IMR-90 (cell line): ENCODE measurements around the gene H1-8. TPM values are rescaled to one million over a fixed set of nuclear protein-coding genes. Genes with fewer than 3 reads are reported as not detected.
A peak's percentile ranks its signal among the peaks of the same experiment; 100 is the strongest.

Experiments
- ATAC-seq: fragments of 200-7000 bp; cut with Tn5 transposase; 2 replicates; pipeline ENCODE4 v1.9.1; 2020; ENCODE audit warnings: low read depth, mild to moderate bottlenecking, moderate library complexity
- BruUV-seq: library from RNA; stranded (reverse); fragments of 400-500 nt; replicated peaks from 2 replicates; lab custom pipeline; 2021; lab: Mats Ljungman, UMichigan
- CTCF ChIA-PET: fragments of 300-600 bp; formaldehyde crosslinking; extraction: SDS; loops from one replicate; lab custom pipeline; 2021; ENCODE audit warnings: antibody characterized with exemption; lab: Yijun Ruan, JAX
- POLR2A ChIA-PET: fragments of 300-600 bp; sonication (Branson Sonifier 250); formaldehyde crosslinking; loops from one replicate; lab custom pipeline; 2022; ENCODE audit warnings: antibody characterized with exemption; ENCODE audit not compliant: unreplicated experiment; lab: Charles Lee
- DNase-seq: peaks from one replicate; pipeline ENCODE4 v3.0.0; 2013
- H2AFZ ChIP-seq: replicated peaks from 2 replicates; pipeline ENCODE3; 2013; ENCODE audit warnings: low read length, mild to moderate bottlenecking; ENCODE audit not compliant: poor library complexity
- H2AK5ac ChIP-seq: 2 replicates; pipeline ENCODE4 v1.6.1; 2013; ENCODE audit warnings: low read depth, low read length, inconsistent platforms
- H2AK9ac ChIP-seq: replicated peaks from 2 replicates; pipeline ENCODE3; 2013; ENCODE audit warnings: mild to moderate bottlenecking, low read depth, low read length, moderate library complexity; ENCODE audit not compliant: poor library complexity
- H2BK120ac ChIP-seq: 2 replicates; pipeline ENCODE4 v1.6.1; 2013; ENCODE audit warnings: low read depth, low read length, inconsistent platforms
- H2BK15ac ChIP-seq: 3 replicates; pipeline ENCODE4 v1.6.1; 2013; ENCODE audit warnings: low read depth, low read length, inconsistent platforms
- H2BK20ac ChIP-seq: 2 replicates; pipeline ENCODE4 v1.6.1; 2013; ENCODE audit warnings: low read depth, mild to moderate bottlenecking, inconsistent platforms, low read length, moderate library complexity
- H2BK5ac ChIP-seq: 2 replicates; pipeline ENCODE4 v1.6.1; 2013; ENCODE audit warnings: mild to moderate bottlenecking, low read depth, low read length, inconsistent platforms; ENCODE audit not compliant: poor library complexity, severe bottlenecking
- H3K14ac ChIP-seq: replicated peaks from 2 replicates; pipeline ENCODE4 v1.6.1; 2013; ENCODE audit warnings: low read depth, low read length, inconsistent platforms
- H3K18ac ChIP-seq: 2 replicates; pipeline ENCODE4 v1.6.1; 2013; ENCODE audit warnings: low read depth, low read length, control low read depth
- H3K23ac ChIP-seq: 2 replicates; pipeline ENCODE4 v1.6.1; 2013; ENCODE audit warnings: low read depth, low read length, inconsistent platforms
- H3K27ac ChIP-seq: 2 replicates; pipeline ENCODE4 v1.5.1; 2013; ENCODE audit warnings: mild to moderate bottlenecking, control low read depth, low read length; ENCODE audit not compliant: insufficient read depth
- H3K27me3 ChIP-seq: 2 replicates; pipeline ENCODE4 v1.6.1; 2013; ENCODE audit warnings: low read length; ENCODE audit not compliant: control insufficient read depth, insufficient read depth
- H3K36me3 ChIP-seq: 2 replicates; pipeline ENCODE4 v1.6.1; 2013; ENCODE audit warnings: low read length, mixed read lengths; ENCODE audit not compliant: control insufficient read depth, insufficient read depth
- H3K4ac ChIP-seq: 2 replicates; pipeline ENCODE4 v1.6.1; 2013; ENCODE audit warnings: low read depth, low read length, inconsistent platforms
- H3K4me1 ChIP-seq: 2 replicates; pipeline ENCODE4 v1.6.1; 2013; ENCODE audit warnings: low read length, mixed read lengths; ENCODE audit not compliant: control insufficient read depth, insufficient read depth
- H3K4me2 ChIP-seq: 2 replicates; pipeline ENCODE4 v1.6.1; 2013; ENCODE audit warnings: low read depth, mild to moderate bottlenecking, control low read depth, low read length, moderate library complexity
- H3K4me3 ChIP-seq: 2 replicates; pipeline ENCODE4 v1.5.1; 2013; ENCODE audit warnings: low read depth, mild to moderate bottlenecking, control low read depth, low read length, moderate library complexity; ENCODE audit not compliant: insufficient read depth
- H3K56ac ChIP-seq: 2 replicates; pipeline ENCODE4 v1.6.1; 2013; ENCODE audit warnings: low read length, inconsistent platforms; ENCODE audit not compliant: insufficient read depth; ENCODE audit errors: extremely low read depth
- H3K79me1 ChIP-seq, 2 experiments: 2 replicates each; pipeline ENCODE4 v1.6.1; 2013; ENCODE audit warnings: low read length in 2 of 2, inconsistent platforms in 1 of 2, low read depth in 1 of 2
- H3K9ac ChIP-seq: 2 replicates; pipeline ENCODE4 v1.6.1; 2013; ENCODE audit warnings: low read depth, low read length, control low read depth
- H3K9me1 ChIP-seq: 2 replicates; pipeline ENCODE4 v1.6.1; 2013; ENCODE audit warnings: low read length, inconsistent platforms; ENCODE audit not compliant: insufficient read depth
- H3K9me3 ChIP-seq: 2 replicates; pipeline ENCODE4 v1.6.1; 2013; ENCODE audit warnings: low read length; ENCODE audit not compliant: control insufficient read depth, insufficient read depth
- H4K20me1 ChIP-seq: 2 replicates; pipeline ENCODE4 v1.6.1; 2013; ENCODE audit warnings: low read length, inconsistent platforms; ENCODE audit not compliant: insufficient read depth
- H4K5ac ChIP-seq: 2 replicates; pipeline ENCODE4 v1.6.1; 2013; ENCODE audit warnings: mild to moderate bottlenecking, low read depth, low read length, control low read depth
- H4K8ac ChIP-seq, 2 experiments: 2 replicates each; pipeline ENCODE4 v1.6.1; 2013; ENCODE audit warnings: low read depth in 2 of 2, low read length in 2 of 2, control low read depth in 1 of 2, inconsistent platforms in 1 of 2
- H4K91ac ChIP-seq: 2 replicates; pipeline ENCODE4 v1.6.1; 2013; ENCODE audit warnings: low read depth, low read length, inconsistent platforms; ENCODE audit not compliant: insufficient read depth
- MAZ ChIP-seq: IDR thresholded peaks from 2 replicates; pipeline ENCODE4 v1.6.1; 2012; ENCODE audit warnings: low read depth, mild to moderate bottlenecking, low read length, improper control_type of control experiment, moderate library complexity, borderline replicate concordance
- MXI1 ChIP-seq: IDR thresholded peaks from 2 replicates; pipeline ENCODE4 v1.6.1; 2012; ENCODE audit warnings: low read depth, mild to moderate bottlenecking, low read length, moderate library complexity, borderline replicate concordance
- WGBS, 2 experiments: methylation state at CpG; one replicate each; pipeline versions ENCODE4 v1.1.5 to v1.1.7; 2013; ENCODE audit warnings: missing lambda C conversion rate in 2 of 2; ENCODE audit not compliant: insufficient read length in 1 of 2; ENCODE audit errors: extremely low coverage in 2 of 2; 5-methylcytosine and 5-hydroxymethylcytosine counted together
- dilution Hi-C: fragments of 300-500 bp; cut with HindIII; formaldehyde crosslinking; loops from one replicate; pipeline ENCODE4 v1.14.3; 2018; ENCODE audit warnings: low sequenced_read_pairs; ENCODE audit not compliant: unreplicated experiment
- in situ Hi-C: fragments of 300-500 bp; cut with MboI; formaldehyde crosslinking; loops from 3 replicates; pipeline ENCODE4 v1.14.3; 2019; ENCODE audit warnings: low sequenced_read_pairs, inconsistent platforms, mixed read lengths
- intact Hi-C: fragments of 100-400 bp; cut with micrococcal nuclease; formaldehyde crosslinking; loops from 2 replicates; pipeline ENCODE4 v1.10.0; 2022
- polyA plus RNA-seq, 3 experiments: library from polyadenylated mRNA; depleted of rRNA; stranded (reverse); fragments of >200 nt; gene quantifications; 2 replicates each; pipeline ENCODE4 v1.2.3, GENCODE V29; 2012; ENCODE audit warnings: low replicate concordance in 1 of 3
- total RNA-seq: library from RNA; depleted of rRNA; stranded (reverse); fragments of >200 nt; gene quantifications from 2 replicates; pipeline ENCODE4 v1.2.3, GENCODE V29; 2012

The H1-8 gene
- total and polyA plus RNA-seq, 2 of the 4 experiments (the other 2 are of a cell fraction), result not detected

DNA sequence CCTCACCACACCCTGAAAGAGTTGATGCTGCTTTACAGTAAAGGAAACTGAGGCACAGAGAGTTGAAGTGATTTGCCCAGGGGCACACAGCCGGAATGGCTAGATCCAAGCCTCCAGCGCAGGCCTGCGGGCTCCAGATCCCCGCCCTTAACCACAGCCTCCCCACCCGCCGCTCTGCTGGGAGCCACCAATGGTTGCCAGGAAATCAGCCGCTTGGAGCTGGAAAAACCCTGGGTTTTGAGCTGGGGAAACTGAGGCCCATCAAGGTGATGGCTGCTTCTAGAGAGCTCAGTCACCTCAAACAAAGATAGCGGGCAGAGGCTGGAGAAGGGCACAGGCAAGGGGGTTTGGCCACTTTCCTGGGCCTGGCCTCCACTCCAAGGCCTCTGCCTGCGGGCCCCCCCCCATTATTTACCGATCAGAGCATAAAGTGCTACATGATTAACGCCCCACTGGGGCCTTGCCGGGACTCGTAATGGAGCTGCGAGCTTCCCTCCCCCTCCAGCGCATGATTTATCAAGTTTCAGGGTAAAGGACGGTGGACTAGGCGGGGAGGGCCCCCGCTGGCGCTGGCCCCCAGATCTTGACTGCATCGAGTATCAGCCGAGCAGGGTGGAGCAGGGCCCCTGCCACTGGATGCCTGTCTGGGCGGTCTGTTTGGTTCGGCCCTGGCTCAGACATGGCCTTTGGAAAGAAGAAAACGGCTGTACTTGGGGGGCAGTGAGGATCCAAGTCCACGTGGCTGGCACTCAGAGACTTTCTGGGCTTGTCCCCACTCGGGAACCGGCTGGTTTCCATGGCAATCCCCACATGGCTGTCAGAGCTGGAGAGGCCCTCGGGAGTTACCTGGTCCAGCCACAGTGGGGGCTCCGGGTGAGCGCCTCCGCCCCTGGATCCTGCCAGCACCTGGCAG is 54.4 kb downstream of the H1-8 start:
- ATAC-seq (peak; percentile 13), DNase-seq (peak; percentile 36)
- Histone ChIP-seq H3K9me1 (peaks cover 29% of the 10 kb centered on the region), H4K8ac (peak overlapping the region; percentile 65 to 99), H2AK9ac (peak overlapping the region; percentile 97), H4K91ac (peak overlapping the region; percentile 95), H3K23ac (peak overlapping the region; percentile 90), H2BK120ac (peak overlapping the region; percentile 93), H2BK5ac (peak overlapping the region; percentile 90), H3K4ac (peak overlapping the region; percentile 98), H3K4me3 (no peak overlapping the region), H3K27ac (peak overlapping the region; percentile 87), H3K18ac (peak overlapping the region; percentile 68), H3K36me3 (no peaks in the 10 kb centered on the region), H4K20me1 (peaks cover 7% of the 10 kb centered on the region; the same call in 1 of the 2 replicates), H2BK20ac (peak overlapping the region; percentile 69), H3K56ac (peak overlapping the region; percentile 69), H2AFZ (peak overlapping the region; percentile 82), H3K9ac (peak overlapping the region; percentile 56), H2AK5ac (peak overlapping the region; percentile 91), H3K27me3 (no peaks in the 10 kb centered on the region), H3K4me1 (peaks cover 51% of the 10 kb centered on the region), H4K5ac (peak overlapping the region; percentile 81), H3K4me2 (peak overlapping the region; percentile 52), H3K14ac (peak overlapping the region; percentile 88), H2BK15ac (peak overlapping the region; percentile 30; the same call in 2 of the 3 replicates), H3K9me3 (no peaks in the 10 kb centered on the region), H3K79me1 (peaks cover 20 to 85% of the 10 kb centered on the region in 2 experiments; a peak in 3 of 4 replicates)
- CTCF ChIA-PET, result interaction anchor here (4.2 kb wide), 1 partner anchor 107 kb away, joined by 25 read pairs; no protein-coding TSS in a partner anchor
- POLR2A ChIA-PET, result interaction anchor here (0.5 kb wide), 1 partner anchor 444 kb away, joined by 3 read pairs; no protein-coding TSS in a partner anchor
- in situ Hi-C loops, result no loop called here
- WGBS, 2 experiments, result 22% methylated on average over 16 of the region's 31 CpGs; no CpG with 5 or more reads in 1 of the 2 experiments
- no TSS peak for BruUV-seq
- TF ChIP-seq MXI1 (no peak), MAZ (peak; percentile 36; the same call in 1 of the 2 replicates)
- intact Hi-C loops, result loop anchor here (2.0 to 5.0 kb wide), 2 partner anchors 37 to 155 kb away; partner anchors contain the start of gene IFT122
- dilution Hi-C loops, result no loop called here
